Thyroid gland (tissue), 4 donors: Measurements from ENCODE around the gene TGM1. TPM values are rescaled to one million over a fixed set of nuclear protein-coding genes. Genes with fewer than 3 reads are reported as not detected.

Experiments used
- DNase-seq, 2 donors: peaks; one replicate each; pipeline ENCODE4 v3.0.0-alpha.2; 2019
- H3K27ac ChIP-seq, 3 donors: fragments of 200-600 bp; sonication (generic); 1 replicate in 2 of 3; 2 replicates in 1 of 3; pipeline ENCODE4 v1.5.1; 2016 to 2019; ENCODE audit warnings: mild to moderate bottlenecking in 1 of 3, moderate library complexity in 1 of 3
- H3K27me3 ChIP-seq: fragments of 200-600 bp; sonication (generic); one replicate; pipeline ENCODE4 v1.5.1; 2019
- H3K36me3 ChIP-seq, 2 donors: fragments of 200-600 bp; sonication (generic); one replicate each; pipeline ENCODE4 v1.5.1; 2016 to 2019
- H3K4me1 ChIP-seq, 2 donors: fragments of 200-600 bp; sonication (generic); one replicate each; pipeline ENCODE4 v1.5.1; 2017 to 2019
- H3K4me3 ChIP-seq, 3 donors: fragments of 200-600 bp; sonication (generic); replicated peaks in 1 of 3; 1 replicate in 2 of 3; 2 replicates in 1 of 3; pipeline ENCODE4 v1.5.1; 2016; ENCODE audit warnings: mild to moderate bottlenecking in 1 of 3
- H3K9me3 ChIP-seq: fragments of 200-600 bp; sonication (generic); one replicate; pipeline ENCODE4 v1.5.1; 2017
- POLR2A ChIP-seq, 2 donors: fragments of 450-650 bp; IDR thresholded peaks; one replicate each; pipeline ENCODE4 v1.6.1; 2017; ENCODE audit warnings: antibody characterized with exemption in 2 of 2, mild to moderate bottlenecking in 2 of 2, moderate library complexity in 1 of 2
- WGBS, 2 donors: methylation state at CpG; one replicate each; pipeline ENCODE4 v1.1.5; 2017; 5-methylcytosine and 5-hydroxymethylcytosine counted together
- intact Hi-C: fragments of 100-400 bp; cut with DNase I; formaldehyde crosslinking; loops from one replicate; pipeline ENCODE4 v1.15.1; 2023
- total RNA-seq, 4 donors: library from RNA; depleted of rRNA; stranded (reverse); fragments of >200 nt; gene quantifications; one replicate each; pipeline ENCODE4 v1.2.3, GENCODE V29; 2016
- TF ChIP-seq, protein P1 (sequence below), 6 experiments: fragments of 200-600 bp in 3 of 6; fragments of 450-650 bp in 3 of 6; sonication (generic) in 3 of 6; IDR thresholded peaks; one replicate each; pipeline ENCODE4 v1.5.1; 2016 to 2019; ENCODE audit warnings: antibody characterized with exemption in 6 of 6, mild to moderate bottlenecking in 2 of 6, inconsistent platforms in 1 of 6, moderate library complexity in 1 of 6

TGM1 gene
- total RNA-seq, 4 donors from 2014 or later, result 1.9 to 2.8 (median 2.0) TPM

DNA sequence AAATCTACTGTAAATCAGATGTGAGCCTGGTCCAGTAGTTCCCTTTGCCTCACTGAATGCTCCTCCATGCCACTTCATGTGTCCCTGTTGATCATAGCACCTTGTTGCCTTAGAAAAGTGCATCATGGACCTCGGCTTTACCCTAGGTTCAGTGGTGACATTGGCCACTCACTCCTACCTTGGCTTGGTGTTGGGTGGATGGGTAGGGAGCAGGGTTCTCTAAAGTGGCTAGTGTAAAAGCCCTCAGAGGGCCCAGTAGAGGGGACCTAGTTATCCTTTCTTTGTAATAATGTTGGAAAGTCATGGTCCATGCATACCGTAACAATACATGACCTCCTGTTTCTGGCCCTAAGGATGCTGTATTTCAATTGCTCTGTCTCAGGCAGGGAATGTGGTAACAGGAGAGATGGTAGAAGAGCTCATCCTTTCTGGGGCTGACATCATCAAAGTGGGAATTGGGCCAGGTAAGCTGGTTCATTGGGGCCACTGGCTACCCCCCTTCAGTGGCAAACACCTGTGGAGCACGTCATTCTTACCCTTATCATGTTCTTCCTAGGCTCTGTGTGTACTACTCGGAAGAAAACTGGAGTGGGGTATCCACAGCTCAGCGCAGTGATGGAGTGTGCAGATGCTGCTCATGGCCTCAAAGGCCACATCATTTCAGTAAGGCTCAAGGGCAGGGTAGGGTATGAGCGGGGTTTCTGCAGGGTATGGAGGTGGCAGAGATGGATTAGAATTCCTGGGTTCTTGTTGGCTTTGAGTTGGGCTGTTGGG lies 26.1 kb downstream of the TGM1 start:
- H3K9me3 ChIP-seq, result no peaks in the 10 kb centered on the region
- peaks cover 21 to 43% of the 10 kb centered on the region in 2 donors for H3K4me1 ChIP-seq
- DNase-seq, result no peak
- H3K4me3 ChIP-seq, result no peak overlapping the region
- no peaks in the 10 kb centered on the region for H3K27me3 ChIP-seq
- intact Hi-C loops, result loop anchor here (10.0 kb wide), 1 partner anchor 198 kb away; no protein-coding TSS in a partner anchor
- H3K27ac ChIP-seq, result no peak overlapping the region
- WGBS, 2 donors, result 95 to 99% methylated on average over 6 of the region's 6 CpGs
- no peak for TF ChIP-seq POLR2A (IDR thresholded peaks at IDR 0.05)
- TF ChIP-seq, protein P1, sequence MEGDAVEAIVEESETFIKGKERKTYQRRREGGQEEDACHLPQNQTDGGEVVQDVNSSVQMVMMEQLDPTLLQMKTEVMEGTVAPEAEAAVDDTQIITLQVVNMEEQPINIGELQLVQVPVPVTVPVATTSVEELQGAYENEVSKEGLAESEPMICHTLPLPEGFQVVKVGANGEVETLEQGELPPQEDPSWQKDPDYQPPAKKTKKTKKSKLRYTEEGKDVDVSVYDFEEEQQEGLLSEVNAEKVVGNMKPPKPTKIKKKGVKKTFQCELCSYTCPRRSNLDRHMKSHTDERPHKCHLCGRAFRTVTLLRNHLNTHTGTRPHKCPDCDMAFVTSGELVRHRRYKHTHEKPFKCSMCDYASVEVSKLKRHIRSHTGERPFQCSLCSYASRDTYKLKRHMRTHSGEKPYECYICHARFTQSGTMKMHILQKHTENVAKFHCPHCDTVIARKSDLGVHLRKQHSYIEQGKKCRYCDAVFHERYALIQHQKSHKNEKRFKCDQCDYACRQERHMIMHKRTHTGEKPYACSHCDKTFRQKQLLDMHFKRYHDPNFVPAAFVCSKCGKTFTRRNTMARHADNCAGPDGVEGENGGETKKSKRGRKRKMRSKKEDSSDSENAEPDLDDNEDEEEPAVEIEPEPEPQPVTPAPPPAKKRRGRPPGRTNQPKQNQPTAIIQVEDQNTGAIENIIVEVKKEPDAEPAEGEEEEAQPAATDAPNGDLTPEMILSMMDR (IDR thresholded peaks at IDR 0.05), result no peak
- H3K36me3 ChIP-seq, result peaks cover 50 to 57% of the 10 kb centered on the region in 2 donors

DNA sequence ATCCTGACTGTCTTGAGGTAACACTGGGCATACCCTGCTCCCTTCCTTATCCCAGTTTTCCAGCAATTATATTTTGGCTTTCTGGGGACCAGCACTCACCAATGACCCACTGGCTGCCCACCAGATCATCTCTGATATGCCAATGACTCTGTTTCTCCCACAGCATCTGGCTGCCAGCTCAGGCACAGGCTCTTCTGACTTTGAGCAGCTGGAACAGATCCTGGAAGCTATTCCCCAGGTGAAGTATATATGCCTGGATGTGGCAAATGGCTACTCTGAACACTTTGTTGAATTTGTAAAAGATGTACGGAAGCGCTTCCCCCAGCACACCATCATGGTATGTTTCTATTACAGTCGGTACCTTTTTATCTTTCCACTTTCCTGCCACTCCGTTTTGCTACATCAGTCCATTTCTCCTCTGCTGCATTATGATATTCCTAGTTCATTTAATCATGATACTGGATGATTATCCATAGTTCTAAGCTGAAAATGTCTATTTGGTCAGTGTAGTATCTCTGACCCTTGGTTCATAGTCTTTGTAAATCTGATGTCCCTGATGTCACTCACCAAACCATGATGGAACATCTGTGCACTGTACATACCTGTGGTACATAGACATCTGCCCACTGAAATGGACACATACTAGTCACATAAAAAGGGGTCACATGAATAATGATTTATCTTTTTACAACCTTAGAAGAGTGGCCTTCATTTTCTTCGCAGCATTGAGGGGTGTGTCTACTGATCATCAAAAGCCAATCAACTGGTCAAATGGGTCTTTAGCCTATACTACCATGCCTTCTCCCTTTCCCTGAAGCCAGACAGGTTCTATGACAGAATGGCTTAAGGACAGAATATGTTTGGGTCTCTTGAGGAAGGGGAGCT lies 26.9 kb downstream of the TGM1 start:
- Histone ChIP-seq H3K9me3 (no peaks in the 10 kb centered on the region), H3K4me3 (no peak overlapping the region), H3K36me3 (peaks cover 50 to 56% of the 10 kb centered on the region in 2 donors), H3K27me3 (no peaks in the 10 kb centered on the region), H3K4me1 (peaks cover 21 to 43% of the 10 kb centered on the region in 2 donors), H3K27ac (no peak overlapping the region)
- WGBS, 2 donors, result 95 to 96% methylated on average over 5 of the region's 5 CpGs
- no peak for DNase-seq
- intact Hi-C loops, result loop anchor here (10.0 kb wide), 1 partner anchor 199 kb away; no protein-coding TSS in a partner anchor
- TF ChIP-seq POLR2A (IDR thresholded peaks at IDR 0.05), result no peak
- TF ChIP-seq, protein P1 (IDR thresholded peaks at IDR 0.05), result no peak

DNA sequence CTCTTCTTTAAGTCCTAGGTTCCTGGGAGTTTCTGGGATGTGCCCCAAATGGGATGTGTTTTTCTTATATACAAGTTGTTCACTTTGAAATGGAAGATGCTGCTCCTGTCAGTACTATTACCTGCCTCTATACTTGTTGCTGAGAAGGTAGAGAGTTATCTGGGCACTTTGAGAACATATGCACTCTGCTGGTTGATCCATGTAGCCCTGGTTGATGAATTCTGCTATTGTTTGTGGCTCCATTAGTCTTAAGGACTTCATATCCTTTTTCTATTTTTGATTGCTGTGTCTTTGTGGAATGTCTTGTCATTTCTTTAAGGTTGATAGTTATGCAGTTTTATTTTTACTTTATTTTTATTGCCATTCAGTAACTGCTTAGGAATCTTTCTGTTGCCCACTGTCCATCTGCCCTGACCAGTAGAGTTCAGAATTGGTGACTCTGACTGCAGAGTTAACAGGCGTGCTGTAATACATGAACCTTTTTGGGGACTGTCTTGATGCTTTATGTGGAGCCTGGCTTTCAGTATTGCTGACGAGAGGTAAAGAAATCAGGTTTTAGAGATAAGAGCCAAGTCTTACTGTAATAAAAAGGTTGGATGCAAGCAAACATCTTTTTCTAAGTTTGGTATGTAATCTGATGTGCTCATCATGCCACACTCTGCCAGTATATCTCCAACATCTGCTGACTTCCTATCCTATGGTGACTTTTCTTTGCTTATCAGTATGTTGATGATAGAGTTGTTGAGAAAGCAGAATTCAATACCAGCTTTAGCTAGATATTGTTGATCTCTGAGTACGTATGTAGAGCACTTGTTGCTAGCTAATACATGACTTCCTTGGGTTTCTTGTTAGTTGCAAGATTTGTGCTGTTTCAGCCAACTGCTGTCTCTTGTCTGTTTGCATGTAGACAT lies 28.6 kb downstream of the TGM1 start:
- peaks cover 34 to 39% of the 10 kb centered on the region in 2 donors for H3K36me3 ChIP-seq
- H3K27ac ChIP-seq, result no peak overlapping the region
- no peaks in the 10 kb centered on the region for H3K9me3 ChIP-seq
- intact Hi-C loops, result loop anchor here (10.0 kb wide), 1 partner anchor 200 kb away; no protein-coding TSS in a partner anchor
- TF ChIP-seq, protein P1 (IDR thresholded peaks at IDR 0.05), result no peak
- DNase-seq, result no peak
- no peaks in the 10 kb centered on the region for H3K27me3 ChIP-seq
- H3K4me1 ChIP-seq, result peaks cover 18 to 31% of the 10 kb centered on the region in 2 donors
- no peak overlapping the region for H3K4me3 ChIP-seq
- WGBS, 2 donors, result 91 to 94% methylated on average over 3 of the region's 3 CpGs

DNA sequence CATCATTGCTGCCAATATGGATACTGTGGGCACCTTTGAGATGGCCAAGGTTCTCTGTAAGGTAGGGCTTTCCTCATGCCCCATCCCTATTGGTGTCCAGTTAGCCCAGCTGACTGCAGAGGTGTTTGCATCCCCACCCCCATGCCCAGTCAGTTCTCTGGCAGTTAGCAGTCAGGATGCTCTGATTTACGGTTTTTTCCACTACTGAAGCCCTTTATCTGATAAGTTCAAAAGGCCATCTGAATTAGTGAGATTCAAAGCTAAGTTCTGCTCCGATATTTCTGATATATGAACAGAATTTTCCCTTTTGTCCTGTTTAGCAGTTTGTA lies 29.5 kb downstream of the TGM1 start:
- WGBS, 2 donors, result 71 to 86% methylated on average over 2 of the region's 2 CpGs
- peaks cover 25 to 30% of the 10 kb centered on the region in 2 donors for H3K36me3 ChIP-seq
- peak overlapping the region in 2 of 3 donors; percentile 64 to 85 for H3K27ac ChIP-seq
- no peak for DNase-seq
- peaks cover 18 to 28% of the 10 kb centered on the region in 2 donors for H3K4me1 ChIP-seq
- intact Hi-C loops, result loop anchor here (10.0 kb wide), 1 partner anchor 201 kb away; no protein-coding TSS in a partner anchor
- TF ChIP-seq POLR2A (IDR thresholded peaks at IDR 0.05), result no peak
- TF ChIP-seq, protein P1 (IDR thresholded peaks at IDR 0.05), result no peak
- H3K4me3 ChIP-seq, result peak overlapping the region in 2 of 3 donors; percentile 78 to 92
- H3K9me3 ChIP-seq, result no peaks in the 10 kb centered on the region
- no peaks in the 10 kb centered on the region for H3K27me3 ChIP-seq
